Measurements from ENCODE around the gene NHERF2.

GRCh38 chr16:2086106-2086742, 59.5 kb downstream of the NHERF2 start:
- TF ChIP-seq CTCF (conservative IDR thresholded peaks at IDR 0.05) (no peak), EZH2 (IDR thresholded peaks at IDR 0.05; ENCODE audit: low read depth) (no peak)

Data from PC-9 (cell line).